ENCODE measurements around the gene LPA.

- TF ChIP-seq, protein P1, sequence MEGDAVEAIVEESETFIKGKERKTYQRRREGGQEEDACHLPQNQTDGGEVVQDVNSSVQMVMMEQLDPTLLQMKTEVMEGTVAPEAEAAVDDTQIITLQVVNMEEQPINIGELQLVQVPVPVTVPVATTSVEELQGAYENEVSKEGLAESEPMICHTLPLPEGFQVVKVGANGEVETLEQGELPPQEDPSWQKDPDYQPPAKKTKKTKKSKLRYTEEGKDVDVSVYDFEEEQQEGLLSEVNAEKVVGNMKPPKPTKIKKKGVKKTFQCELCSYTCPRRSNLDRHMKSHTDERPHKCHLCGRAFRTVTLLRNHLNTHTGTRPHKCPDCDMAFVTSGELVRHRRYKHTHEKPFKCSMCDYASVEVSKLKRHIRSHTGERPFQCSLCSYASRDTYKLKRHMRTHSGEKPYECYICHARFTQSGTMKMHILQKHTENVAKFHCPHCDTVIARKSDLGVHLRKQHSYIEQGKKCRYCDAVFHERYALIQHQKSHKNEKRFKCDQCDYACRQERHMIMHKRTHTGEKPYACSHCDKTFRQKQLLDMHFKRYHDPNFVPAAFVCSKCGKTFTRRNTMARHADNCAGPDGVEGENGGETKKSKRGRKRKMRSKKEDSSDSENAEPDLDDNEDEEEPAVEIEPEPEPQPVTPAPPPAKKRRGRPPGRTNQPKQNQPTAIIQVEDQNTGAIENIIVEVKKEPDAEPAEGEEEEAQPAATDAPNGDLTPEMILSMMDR (IDR thresholded peaks at IDR 0.05; ENCODE audit: poor library complexity) = no peak
- TF ChIP-seq EZH2 (IDR thresholded peaks at IDR 0.05; ENCODE audit: borderline replicate concordance) = no peak
Measured at GRCh38 chr6:160659562-160659961, 4.5 kb downstream of the LPA start.

All from hepatocyte (in vitro differentiated cells).